Iris pigment epithelial cell (primary cell): ENCODE data around the gene BPTF.
"Not testable (repeated sequence)": the region's sequence is repeated elsewhere in the genome, so short reads cannot be mapped to it uniquely, and the experiment has no call there.

Source experiments
- DNase-seq: peaks from one replicate; pipeline ENCODE4 v3.0.0-alpha.2; 2011; ENCODE audit warnings: low read depth

BPTF gene

DNA sequence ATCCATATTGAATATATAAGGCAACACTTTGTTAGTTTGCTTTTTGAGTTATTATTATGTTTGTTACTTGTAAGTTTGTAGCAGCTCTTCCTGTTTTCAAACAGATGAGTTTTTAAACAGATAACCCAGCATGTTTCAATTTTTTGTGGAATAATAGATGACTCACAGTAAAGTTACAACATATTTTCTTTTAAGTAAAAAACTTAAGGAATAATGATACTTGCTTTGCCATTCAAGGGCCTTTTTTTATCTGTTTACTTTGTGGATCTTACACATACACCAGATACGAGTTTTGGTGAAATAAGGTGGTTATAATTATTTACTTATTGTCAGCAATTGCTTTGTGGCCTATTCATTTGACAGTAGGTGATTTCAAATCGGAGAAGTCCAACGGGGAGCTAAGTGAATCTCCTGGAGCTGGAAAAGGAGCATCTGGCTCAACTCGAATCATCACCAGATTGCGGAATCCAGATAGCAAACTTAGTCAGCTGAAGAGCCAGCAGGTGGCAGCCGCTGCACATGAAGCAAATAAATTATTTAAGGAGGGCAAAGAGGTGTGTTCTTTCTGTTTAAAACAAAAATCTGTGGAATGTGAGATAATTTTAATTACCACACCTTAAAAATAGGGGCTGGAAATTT, 66.3 kb downstream of the BPTF start:
- DNase-seq, result peak; percentile 74

DNA sequence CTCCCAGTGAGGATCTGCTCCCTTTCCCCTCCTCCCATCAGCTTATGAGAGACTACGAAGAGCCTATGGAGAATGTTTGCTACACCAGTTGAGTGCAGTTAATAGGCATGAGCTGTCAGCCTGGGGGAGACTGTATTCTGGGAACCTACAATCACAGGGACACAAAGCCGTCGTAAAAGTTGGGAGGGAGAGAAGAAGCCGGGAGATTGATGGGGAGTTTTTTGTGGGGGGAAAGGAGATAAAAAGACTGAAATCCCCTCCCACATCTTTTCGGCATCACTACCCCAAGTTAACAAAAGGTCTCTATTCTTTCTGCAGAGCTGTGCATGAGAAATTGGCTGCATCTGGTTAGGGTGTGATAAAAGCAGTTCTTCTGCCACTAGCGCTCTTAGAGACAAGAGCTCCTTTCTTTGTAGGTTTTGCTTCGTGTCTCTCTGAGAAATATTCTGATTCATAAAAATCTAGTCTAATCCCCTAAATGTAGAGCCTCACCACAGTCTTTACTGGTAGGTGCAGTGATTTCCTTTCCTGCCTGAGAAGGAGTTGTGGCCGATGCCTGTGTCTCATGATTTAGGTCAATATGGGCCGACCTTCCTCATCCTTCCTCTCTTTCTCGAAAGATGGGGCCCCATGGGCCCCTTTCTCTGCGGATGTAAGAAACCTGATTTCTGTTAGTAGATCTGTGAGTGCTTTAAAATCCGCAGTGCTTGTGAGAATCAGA, 77.4 kb downstream of the BPTF start:
- no peak for DNase-seq

DNA sequence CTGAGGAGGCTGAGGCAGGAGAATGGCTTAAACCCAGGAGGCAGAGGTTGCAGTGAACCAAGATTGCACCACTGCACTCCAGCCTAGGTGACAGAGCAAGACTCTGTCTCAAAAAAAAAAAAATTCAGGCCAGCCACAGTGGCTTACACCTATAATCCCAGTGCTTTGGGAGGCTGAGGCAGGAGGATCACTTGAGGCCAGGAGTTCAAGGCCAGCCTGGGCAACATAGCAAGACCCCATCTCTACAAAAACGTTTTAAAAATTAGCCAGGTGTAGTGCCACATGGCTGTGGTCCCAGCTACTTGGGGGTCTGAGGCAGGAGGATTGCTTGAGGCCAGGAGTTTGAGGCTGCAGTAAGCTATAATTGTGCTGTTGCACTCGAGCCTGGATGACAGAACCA, 80.0 kb downstream of the BPTF start:
- DNase-seq, result not testable (repeated sequence)

DNA sequence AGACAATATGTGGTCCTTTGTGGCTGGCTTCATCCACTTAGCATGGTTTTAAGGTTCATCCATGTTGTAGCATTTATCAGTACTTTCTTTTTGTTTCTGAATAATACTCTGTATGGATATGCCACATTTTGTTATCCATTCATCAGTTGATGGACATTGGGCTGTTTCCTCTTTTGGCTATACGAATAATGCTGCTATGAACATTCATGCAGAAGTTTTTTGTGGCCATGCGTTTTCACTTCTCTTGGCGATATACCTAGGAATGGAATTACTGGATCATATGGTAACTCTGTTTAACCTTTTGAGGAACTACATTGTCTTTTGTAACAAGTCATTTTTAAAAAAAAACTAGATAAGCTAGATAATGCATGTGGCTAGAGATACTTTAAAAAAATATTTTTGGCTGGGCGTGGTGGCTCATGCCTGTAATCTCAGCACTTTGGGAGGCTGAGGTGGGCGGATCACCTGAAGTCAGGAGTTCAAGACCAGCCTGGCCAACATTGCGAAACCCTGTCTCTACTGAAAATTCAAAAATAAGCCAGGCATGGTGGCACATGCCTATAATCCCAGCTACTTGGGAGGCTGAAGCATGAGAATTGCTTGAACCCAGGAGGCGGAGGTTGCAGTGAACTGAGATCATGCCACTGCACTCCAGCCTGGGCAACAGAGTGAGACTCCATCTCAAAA, 85.0 kb downstream of the BPTF start:
- not testable (repeated sequence) for DNase-seq

DNA sequence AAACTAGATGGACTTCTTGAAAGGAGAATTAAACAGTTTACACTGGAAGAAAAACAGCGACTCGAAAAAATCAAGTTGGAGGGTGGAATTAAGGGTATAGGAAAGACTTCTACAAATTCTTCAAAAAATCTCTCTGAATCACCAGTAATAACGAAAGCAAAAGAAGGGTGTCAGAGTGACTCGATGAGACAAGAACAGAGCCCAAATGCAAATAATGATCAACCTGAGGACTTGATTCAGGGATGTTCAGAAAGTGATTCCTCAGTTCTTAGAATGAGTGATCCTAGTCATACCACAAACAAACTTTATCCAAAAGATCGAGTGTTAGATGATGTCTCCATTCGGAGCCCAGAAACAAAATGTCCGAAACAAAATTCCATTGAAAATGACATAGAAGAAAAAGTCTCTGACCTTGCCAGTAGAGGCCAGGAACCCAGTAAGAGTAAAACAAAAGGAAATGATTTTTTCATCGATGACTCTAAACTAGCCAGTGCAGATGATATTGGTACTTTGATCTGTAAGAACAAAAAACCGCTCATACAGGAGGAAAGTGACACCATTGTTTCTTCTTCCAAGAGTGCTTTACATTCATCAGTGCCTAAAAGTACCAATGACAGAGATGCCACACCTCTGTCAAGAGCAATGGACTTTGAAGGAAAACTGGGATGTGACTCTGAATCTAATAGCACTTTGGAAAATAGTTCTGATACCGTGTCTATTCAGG, 85.9 kb downstream of the BPTF start:
- no peak for DNase-seq

DNA sequence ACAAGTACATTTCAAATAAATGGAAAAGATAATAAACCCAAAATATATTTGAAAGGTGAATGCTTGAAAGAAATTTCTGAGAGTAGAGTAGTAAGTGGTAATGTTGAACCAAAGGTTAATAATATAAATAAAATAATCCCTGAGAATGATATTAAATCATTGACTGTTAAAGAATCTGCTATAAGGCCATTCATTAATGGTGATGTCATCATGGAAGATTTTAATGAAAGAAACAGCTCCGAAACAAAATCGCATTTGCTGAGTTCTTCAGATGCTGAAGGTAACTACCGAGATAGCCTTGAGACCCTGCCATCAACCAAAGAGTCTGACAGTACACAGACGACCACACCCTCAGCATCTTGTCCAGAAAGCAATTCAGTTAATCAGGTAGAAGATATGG, 86.8 kb downstream of the BPTF start:
- no peak for DNase-seq

DNA sequence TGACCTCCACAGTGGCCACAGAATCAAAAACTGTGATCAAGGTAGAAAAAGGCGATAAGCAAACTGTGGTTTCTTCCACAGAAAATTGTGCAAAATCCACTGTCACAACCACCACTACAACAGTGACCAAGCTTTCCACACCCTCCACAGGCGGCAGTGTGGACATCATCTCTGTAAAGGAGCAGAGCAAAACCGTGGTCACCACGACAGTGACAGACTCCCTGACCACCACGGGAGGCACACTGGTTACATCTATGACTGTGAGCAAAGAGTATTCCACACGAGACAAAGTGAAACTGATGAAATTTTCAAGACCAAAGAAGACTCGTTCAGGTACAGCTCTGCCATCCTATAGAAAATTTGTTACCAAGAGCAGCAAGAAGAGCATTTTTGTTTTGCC, 87.4 kb downstream of the BPTF start:
- no peak for DNase-seq

DNA sequence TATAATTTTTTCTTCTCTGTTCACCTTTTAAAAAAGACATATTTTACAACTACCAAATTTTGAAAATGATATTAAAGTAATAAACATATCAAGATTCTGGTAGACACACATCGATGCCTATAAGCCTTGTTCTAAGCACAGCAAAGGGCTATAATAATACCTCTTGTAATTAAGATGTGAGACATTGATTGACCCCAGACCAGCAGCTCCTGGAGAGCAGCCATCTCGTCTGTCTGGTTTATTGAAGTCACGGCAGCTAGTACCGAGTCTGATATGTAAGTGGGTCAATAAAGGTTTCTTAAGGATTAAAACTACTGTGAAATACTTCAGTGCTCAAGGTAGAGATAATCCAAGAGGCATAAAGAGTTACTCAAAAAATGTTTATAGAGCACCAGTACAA, 94.9 kb downstream of the BPTF start:
- no peak for DNase-seq

DNA sequence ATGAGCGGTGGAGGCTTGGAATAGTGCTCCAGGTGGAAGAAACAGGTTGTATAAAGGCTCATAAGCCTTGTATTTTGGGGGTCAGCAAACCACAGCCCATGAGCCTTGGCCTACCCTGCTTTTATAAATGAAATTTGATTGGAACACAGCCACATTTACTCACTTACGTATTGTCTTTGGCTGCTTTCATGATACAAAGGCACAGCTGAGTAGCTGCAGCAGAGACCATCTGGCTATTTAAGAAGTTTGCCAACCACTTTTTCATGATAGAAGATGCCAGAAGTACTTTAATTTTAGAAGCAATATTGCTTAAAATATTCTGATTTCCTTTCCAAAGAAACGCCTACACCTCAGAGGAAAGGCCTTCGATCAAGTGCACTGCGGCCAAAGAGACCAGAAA, 97.2 kb downstream of the BPTF start:
- no peak for DNase-seq

DNA sequence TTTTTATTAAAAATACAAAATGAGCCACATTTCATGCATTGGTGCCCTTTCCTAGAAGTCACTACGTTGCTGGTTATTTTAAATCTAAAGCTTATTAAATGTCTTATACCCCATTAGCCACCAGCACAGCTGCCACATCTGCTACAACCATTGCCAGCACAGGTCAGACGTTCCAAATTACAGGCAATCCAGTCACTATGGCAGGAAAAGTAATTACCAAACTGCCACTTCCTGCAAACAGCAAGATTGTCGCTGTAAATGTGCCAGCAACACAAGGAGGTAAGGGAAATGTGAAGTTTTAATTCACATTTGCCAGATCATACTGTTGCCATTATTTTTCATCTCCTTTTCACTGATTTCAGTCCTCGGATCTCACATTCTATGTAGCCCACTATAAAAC, 103.5 kb downstream of the BPTF start:
- DNase-seq, result not testable (repeated sequence)

DNA sequence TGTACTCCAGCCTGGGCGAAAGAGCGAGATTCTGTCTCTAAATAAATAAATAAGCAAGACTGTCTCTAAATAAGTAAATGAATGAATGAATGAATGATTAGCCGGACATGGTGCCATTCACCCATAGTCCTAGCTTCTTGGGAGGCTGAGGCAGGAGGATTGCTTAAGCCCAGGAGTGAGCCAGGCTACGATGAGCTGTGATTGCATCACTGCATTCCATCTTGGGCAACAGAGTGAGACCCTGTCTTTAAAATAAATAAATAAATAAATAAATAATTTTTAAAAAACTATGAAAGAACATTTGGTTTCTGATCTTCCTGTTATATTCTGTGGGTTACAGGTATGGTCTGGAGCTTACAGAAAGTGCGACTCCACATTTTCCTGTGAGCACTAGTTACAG, 105.9 kb downstream of the BPTF start:
- peak; percentile 18 for DNase-seq

DNA sequence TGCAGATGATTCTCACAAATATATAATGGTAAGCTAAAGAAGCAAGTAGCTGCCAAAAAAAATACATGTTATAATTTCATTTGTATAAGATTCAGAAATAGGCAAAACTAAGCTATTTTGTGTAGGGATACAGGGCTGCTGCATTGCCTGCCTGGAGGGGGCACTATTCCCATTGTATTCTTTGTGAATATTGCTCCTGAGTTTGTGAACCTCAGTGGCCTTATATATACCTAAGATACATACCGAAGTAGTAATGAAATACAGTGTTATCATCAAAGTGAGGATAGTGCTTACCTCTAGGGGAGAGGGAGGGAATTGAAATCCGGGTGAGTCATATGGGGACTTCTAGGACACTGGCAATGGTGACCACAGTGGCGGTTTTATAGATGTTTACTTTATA, 117.5 kb downstream of the BPTF start:
- DNase-seq, result peak; percentile 20

DNA sequence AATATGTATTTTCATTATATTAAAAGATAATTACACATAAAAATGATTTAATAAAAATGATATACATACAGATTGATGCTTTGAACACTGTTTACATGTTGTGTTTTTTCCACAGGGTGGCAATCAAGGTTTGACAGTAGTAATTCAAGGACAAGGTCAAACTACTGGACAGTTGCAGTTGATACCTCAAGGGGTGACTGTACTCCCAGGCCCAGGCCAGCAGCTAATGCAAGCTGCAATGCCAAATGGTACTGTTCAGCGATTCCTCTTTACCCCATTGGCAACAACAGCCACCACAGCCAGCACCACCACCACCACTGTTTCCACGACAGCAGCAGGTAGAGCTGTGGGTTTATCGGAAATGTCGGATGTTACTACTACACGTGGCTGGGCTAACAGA, 118.7 kb downstream of the BPTF start:
- DNase-seq, result no peak

DNA sequence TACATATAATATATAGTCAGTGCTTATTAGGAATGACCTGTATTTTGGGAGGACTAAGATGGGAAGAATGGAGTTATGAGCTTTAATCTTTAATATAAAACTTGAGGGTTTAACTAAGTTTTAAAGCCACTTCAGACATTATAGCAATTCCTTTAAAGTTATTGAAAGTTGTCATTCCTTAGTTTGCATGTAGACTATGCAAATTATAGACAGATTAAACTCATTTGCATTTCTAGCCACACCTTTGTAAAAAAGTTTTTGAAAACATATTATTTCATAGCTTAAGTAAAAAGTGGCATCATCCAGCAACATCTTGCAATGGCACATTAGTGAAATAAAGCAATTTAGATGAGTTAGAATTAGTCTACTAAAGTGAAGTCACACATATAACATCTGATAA, 121.2 kb downstream of the BPTF start:
- no peak for DNase-seq

DNA sequence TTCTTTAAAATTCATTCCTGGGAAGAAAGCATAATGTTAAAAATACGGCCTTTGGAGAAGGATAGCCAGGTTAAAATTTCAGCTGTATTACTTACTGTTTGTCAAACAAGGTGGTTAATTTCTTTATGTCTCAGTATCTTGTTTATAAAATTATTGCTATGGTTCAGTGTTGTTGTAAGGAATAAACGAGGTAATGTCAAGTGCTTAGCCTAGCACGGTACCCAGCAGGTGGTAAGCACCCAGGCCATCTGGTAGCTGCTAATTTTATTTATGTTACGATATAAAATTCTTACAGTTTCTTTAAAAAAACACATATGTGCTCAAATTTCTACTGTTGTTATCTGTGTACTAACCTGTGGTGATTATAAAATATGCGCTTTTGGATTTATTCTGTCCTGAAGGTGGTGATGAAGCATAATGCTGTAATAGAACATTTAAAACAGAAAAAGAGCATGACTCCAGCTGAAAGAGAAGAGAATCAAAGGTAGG, 122.1 kb downstream of the BPTF start:
- DNase-seq, result no peak

DNA sequence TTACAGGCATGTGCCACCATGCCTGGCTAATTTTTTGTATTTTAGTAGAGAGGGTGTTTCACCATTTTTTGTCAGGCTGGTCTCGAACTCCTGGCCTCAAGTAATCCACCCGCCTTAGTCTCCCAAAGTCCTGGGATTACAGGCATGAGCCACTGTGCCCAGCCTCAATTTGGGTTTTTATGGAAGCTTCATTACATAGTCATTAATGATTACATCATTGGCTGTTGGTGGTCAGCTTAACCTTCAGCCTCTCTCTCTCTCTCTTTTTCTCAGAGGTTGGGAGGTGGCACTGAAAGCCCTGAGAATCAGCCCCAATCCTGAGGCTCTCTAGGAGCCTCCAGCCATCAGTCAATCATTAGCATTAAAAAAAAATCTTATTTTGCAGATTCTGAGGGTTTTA, 125.6 kb downstream of the BPTF start:
- DNase-seq, result no peak

DNA sequence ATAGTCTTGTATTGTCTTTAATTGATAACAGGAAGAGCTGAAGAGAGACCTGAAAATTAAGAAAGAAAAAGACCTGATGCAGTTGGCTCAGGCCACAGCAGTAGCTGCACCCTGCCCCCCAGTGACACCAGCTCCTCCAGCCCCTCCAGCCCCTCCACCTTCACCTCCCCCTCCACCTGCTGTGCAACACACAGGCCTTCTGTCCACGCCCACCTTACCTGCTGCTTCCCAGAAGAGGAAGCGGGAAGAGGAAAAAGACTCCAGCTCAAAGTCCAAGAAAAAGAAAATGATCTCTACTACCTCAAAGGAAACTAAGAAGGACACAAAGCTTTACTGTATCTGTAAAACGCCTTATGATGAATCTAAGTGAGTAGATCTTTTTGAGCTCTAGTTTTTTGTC, 134.2 kb downstream of the BPTF start:
- DNase-seq, result no peak

DNA sequence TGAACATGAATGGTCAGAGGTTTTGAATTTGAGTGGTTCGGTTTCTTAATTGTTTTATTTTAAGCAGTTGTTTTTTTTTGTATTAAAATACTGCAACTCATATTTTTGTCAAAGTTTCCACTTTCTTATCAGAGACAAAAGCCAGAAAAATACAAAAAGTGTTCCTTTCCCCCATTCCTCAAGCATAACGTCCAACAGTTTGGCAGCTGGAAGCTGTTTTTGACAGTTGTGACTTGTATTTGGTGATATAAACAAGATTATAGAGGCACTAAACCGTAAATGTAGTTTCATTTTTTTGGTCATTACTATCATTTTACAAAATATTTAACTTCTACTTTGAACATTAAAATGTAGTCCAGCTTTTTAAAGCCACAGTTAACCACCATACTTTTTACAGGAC, 135.0 kb downstream of the BPTF start:
- DNase-seq, result not testable (repeated sequence)

DNA sequence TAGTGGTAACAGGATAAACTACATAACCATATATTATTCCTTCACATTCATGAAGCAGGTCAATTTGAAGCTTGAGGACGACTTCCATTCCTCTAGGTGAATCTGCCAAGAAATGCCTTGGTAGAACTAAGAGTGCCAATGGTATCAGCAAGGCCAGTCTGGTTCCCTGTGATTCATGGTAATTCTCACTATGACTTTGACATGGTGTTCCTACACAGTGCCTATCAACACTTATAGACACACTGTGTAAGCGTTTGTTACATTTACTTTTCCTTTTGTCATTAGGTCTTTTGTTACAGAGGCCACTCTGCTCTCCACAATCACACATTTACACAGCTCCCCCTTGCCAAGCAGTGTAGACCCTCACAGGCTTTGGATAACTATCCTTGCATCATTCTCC, 136.9 kb downstream of the BPTF start:
- not testable (repeated sequence) for DNase-seq

DNA sequence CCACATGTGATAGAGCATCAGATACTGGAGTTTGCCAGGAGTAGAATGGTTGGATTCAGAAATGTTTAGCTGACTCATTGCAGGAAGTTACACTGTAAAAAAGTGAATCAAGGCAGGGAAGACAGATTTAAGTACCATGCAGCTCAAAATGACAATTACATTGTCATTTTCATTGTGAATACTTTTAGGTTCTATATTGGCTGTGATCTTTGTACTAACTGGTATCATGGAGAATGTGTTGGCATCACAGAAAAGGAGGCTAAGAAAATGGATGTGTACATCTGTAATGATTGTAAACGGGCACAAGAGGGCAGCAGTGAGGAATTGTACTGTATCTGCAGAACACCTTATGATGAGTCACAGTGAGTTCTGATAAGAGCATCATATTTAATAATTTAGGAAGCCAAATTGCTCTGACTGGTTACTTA, 137.9 kb downstream of the BPTF start:
- peak; percentile 55 for DNase-seq

DNA sequence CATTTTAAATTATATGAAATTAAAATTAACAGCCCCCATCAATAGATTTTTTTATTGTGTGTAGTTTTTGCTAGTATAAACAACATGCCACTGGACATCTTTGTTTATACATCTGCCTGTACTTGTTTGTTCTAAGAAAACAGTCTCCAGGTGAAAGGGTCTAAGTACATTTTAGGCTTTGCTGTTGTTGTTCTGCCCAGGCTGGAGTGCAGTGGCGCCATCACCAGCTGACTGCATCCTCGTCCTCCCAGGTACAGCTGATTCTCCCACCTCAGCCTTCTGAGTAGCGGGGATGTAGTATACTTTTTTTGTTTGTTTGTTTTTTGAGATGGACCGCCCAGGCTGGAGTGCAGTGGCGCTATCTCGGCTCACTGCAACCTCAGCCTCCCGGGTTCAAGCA, 145.5 kb downstream of the BPTF start:
- no peak for DNase-seq

DNA sequence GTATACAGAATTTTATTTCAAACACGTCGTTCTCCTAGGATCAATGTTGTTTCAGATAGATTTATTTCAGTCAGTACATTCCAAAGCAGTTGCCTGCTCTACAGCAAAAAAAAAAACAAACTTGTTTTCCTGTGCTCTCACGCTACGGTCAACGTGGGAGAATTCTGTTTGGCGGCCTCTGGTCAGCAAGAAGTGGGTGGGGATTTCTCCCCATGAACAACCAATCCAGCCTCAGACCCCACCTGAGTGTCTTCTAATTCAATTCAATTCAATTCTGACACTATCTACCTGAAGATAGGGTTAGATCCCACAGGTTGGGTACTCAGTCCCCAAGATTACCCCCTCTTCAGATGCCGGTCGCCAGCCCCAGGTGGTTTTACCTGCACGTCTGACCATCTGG, 148.9 kb downstream of the BPTF start:
- no peak for DNase-seq
